Measurements from ENCODE around the gene CR1.

The CR1 gene

GRCh38 chr1:207644166-207644851 is 148.4 kb downstream of the CR1 start:
- DNase-seq = peak in 1 of 2 experiments; percentile 57
- TF ChIP-seq GATA1 (IDR thresholded peaks at IDR 0.05; ENCODE audit: low read depth, low read length) = no peak
- TF ChIP-seq POLR2A (IDR thresholded peaks at IDR 0.05; ENCODE audit: low read length) = no peak

GRCh38 chr1:207644852-207645634 is 149.1 kb downstream of the CR1 start, which contains the start of gene CR1L:
TSS of gene CR1L (plus strand) at chr1:207645133. CDS start at chr1:207645234, 101 bp downstream.
- peak; percentile 98 to 99 for DNase-seq
- TF ChIP-seq POLR2A (IDR thresholded peaks at IDR 0.05; ENCODE audit: low read length) (peak; percentile 91), GATA1 (IDR thresholded peaks at IDR 0.05; ENCODE audit: low read depth, low read length) (no peak)

GRCh38 chr1:207645635-207646081 is 149.7 kb downstream of the CR1 start:
- TF ChIP-seq GATA1 (IDR thresholded peaks at IDR 0.05; ENCODE audit: low read depth, low read length) (no peak), POLR2A (IDR thresholded peaks at IDR 0.05; ENCODE audit: low read length) (no peak)
- DNase-seq = peak; percentile 66 to 79

GRCh38 chr1:207646171-207646570 is 150.2 kb downstream of the CR1 start:
- DNase-seq = peak; percentile 49 to 74

GRCh38 chr1:207646944-207647579 is 151.1 kb downstream of the CR1 start:
- TF ChIP-seq GATA1 (IDR thresholded peaks at IDR 0.05; ENCODE audit: low read depth, low read length) (no peak), POLR2A (IDR thresholded peaks at IDR 0.05; ENCODE audit: low read length) (no peak)
- DNase-seq = peak; percentile 52 to 69

More at GRCh38 chr1:207646171-207646570, 150.2 kb downstream of the CR1 start:
- TF ChIP-seq GATA1 (IDR thresholded peaks at IDR 0.05; ENCODE audit: low read depth, low read length) = no peak
- no peak for TF ChIP-seq POLR2A (IDR thresholded peaks at IDR 0.05; ENCODE audit: low read length)

GRCh38 chr1:207647671-207648333 is 151.8 kb downstream of the CR1 start:
- TF ChIP-seq POLR2A (IDR thresholded peaks at IDR 0.05; ENCODE audit: low read length) = no peak
- TF ChIP-seq GATA1 (IDR thresholded peaks at IDR 0.05; ENCODE audit: low read depth, low read length) = no peak
- peak; percentile 65 to 70 for DNase-seq

- DNase-seq = peak; percentile 69 to 70
- TF ChIP-seq POLR2A (IDR thresholded peaks at IDR 0.05; ENCODE audit: low read length) (peak; percentile 70), GATA1 (IDR thresholded peaks at IDR 0.05; ENCODE audit: low read depth, low read length) (no peak)
Measured at GRCh38 chr1:207648334-207649209, 152.6 kb downstream of the CR1 start.

- TF ChIP-seq GATA1 (IDR thresholded peaks at IDR 0.05; ENCODE audit: low read depth, low read length) (no peak), POLR2A (IDR thresholded peaks at IDR 0.05; ENCODE audit: low read length) (no peak)
- DNase-seq = peak in 1 of 2 experiments; percentile 63
Measured at GRCh38 chr1:207649210-207649753, 153.3 kb downstream of the CR1 start.

GRCh38 chr1:207649865-207650580 is 154.1 kb downstream of the CR1 start:
- TF ChIP-seq POLR2A (IDR thresholded peaks at IDR 0.05; ENCODE audit: low read length) (peak; percentile 75), GATA1 (IDR thresholded peaks at IDR 0.05; ENCODE audit: low read depth, low read length) (no peak)
- DNase-seq = peak; percentile 94 to 97

- TF ChIP-seq POLR2A (IDR thresholded peaks at IDR 0.05; ENCODE audit: low read length) (no peak), GATA1 (IDR thresholded peaks at IDR 0.05; ENCODE audit: low read depth, low read length) (no peak)
- peak; percentile 24 to 65 for DNase-seq
Measured at GRCh38 chr1:207651583-207651982, 155.6 kb downstream of the CR1 start.

- TF ChIP-seq GATA1 (IDR thresholded peaks at IDR 0.05; ENCODE audit: low read depth, low read length) (no peak), POLR2A (IDR thresholded peaks at IDR 0.05; ENCODE audit: low read length) (no peak)
- DNase-seq = no peak
Measured at GRCh38 chr1:207654320-207654719, 158.4 kb downstream of the CR1 start.

- TF ChIP-seq GATA1 (IDR thresholded peaks at IDR 0.05; ENCODE audit: low read depth, low read length) (no peak), POLR2A (IDR thresholded peaks at IDR 0.05; ENCODE audit: low read length) (no peak)
- DNase-seq = no peak
Measured at GRCh38 chr1:207658408-207658807, 162.5 kb downstream of the CR1 start.
